ENCODE results near the gene CSKMT. TPM values are rescaled to one million over a fixed set of nuclear protein-coding genes. Genes with fewer than 3 reads are reported as not detected.
A peak's percentile ranks its signal among the peaks of the same experiment; 100 is the strongest.

The CSKMT gene
- total RNA-seq, 1 experiment from 2014 or later: 40.1 TPM

DNA sequence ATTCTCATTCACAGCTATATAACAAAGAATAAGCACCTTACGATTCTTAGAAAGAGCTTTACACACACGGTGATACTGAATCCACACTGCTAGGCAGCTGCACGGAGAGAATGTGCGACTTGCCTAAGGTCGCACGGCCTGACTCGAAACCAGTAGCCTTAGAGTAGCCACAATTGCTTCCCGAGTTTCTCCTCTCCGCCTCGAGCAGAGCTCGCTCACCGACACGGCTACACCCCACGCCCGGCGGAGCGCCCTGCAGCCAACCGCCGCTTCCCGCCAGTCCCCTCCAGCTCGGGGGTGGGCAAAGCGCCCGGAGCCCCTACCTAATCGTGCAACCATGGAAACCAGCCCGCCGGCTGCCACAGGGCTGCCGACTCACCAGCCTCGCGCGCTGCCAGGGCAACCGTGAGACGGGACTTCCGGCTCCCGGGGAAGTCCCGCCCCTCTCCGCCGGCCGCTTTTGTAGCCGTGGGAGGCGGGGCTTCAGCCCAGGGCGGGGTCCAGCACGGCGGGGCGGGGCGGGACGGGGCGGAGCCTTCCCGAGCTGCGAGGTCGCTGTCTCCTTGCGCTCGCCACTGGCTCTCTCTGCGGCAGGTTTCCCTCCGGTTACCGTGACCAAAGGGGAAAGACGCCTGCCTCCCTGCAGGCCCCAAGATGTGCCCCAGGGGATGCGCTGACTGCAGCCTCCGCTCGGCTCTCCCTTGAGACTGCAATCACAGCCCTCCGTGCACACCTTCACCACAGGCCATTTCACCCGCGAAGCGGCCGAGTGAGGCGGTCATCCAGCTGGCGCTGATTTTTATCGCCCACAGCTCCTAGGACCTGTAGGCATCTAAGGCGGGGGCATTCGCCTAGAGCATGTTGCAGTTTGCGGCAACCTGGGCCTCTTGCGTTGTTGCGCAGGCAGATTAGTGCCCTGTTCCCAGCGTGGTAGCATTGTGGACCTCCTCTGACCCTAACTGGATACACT, 41.1 kb downstream of the CSKMT start:
- Histone ChIP-seq H3K36me3 (ENCODE audit: control insufficient read depth, insufficient read depth, low read length) (peaks cover 1% of the 10 kb centered on the region; the same call in 1 of the 2 replicates), H3K27me3 (replicated peaks; ENCODE audit: control insufficient read depth, insufficient read depth, low read length) (no peaks in the 10 kb centered on the region), H3K9me3 (no peaks in the 10 kb centered on the region), H3K4me3 (ENCODE audit: low read depth, low read length) (peak overlapping the region; percentile 55), H3K4me1 (peaks cover 9% of the 10 kb centered on the region; the same call in 1 of the 2 replicates)
- Mint-ChIP-seq H3K4me1 (ENCODE audit: low read depth, unreplicated experiment) (peaks cover 18% of the 10 kb centered on the region), H3K36me3 (ENCODE audit: insufficient read depth, unreplicated experiment) (peaks cover 79% of the 10 kb centered on the region), H3K4me3 (ENCODE audit: unreplicated experiment) (peak overlapping the region; percentile 96), H3K27me3 (ENCODE audit: insufficient read depth, unreplicated experiment) (no peaks in the 10 kb centered on the region), H3K27ac (ENCODE audit: unreplicated experiment) (peak overlapping the region; percentile 97), H3K9me3 (ENCODE audit: unreplicated experiment) (no peaks in the 10 kb centered on the region)
- CTCF ChIA-PET: interaction anchor here (0.6 to 1.8 kb wide), 11 partner anchors 12 to 1252 kb away, joined by 3 to 7 read pairs (median 4); partner anchors contain the start of genes B3GAT3, HNRNPUL2, LBHD1 and TAF6L
- DNase-seq: peak; percentile 91 to 95
- BruUV-seq (replicated peaks): TSS peak; percentile 20
- intact Hi-C loops (cut with micrococcal nuclease; ENCODE audit: unreplicated experiment): no loop called here
- TF ChIP-seq, protein P1, sequence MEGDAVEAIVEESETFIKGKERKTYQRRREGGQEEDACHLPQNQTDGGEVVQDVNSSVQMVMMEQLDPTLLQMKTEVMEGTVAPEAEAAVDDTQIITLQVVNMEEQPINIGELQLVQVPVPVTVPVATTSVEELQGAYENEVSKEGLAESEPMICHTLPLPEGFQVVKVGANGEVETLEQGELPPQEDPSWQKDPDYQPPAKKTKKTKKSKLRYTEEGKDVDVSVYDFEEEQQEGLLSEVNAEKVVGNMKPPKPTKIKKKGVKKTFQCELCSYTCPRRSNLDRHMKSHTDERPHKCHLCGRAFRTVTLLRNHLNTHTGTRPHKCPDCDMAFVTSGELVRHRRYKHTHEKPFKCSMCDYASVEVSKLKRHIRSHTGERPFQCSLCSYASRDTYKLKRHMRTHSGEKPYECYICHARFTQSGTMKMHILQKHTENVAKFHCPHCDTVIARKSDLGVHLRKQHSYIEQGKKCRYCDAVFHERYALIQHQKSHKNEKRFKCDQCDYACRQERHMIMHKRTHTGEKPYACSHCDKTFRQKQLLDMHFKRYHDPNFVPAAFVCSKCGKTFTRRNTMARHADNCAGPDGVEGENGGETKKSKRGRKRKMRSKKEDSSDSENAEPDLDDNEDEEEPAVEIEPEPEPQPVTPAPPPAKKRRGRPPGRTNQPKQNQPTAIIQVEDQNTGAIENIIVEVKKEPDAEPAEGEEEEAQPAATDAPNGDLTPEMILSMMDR (IDR thresholded peaks at IDR 0.05; ENCODE audit: insufficient read depth in 1 of 2, low read depth in 1 of 2, low read length in 1 of 2, severe bottlenecking in 1 of 2, unreplicated experiment in 1 of 2): no peak
- POLR2A ChIA-PET: interaction anchor here (0.6 to 1.8 kb wide), 10 partner anchors 21 to 132 kb away, joined by 3 to 18 read pairs (median 5); partner anchors contain the start of genes C11orf98, CSKMT, EEF1G and HNRNPUL2

DNA sequence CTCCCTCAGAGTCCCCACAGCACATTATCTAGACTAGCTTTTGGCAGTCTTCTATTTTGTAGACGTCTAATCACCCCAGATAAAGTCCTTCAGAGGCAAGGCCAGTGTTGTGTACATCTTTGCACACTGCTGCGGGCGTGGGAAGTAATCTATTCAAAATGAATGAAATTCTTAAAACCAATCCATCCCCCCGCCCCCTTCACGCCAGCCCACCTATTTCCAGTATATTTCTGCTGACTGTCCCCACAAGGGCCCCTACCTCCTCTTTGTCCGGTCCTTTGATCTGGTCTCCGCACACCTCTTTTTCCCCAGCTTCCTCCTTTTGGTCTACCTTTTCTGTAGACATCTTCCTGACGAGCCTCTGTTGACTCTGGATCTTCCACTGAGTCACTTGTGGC, 41.7 kb downstream of the CSKMT start:
- Mint-ChIP-seq H3K4me3 (ENCODE audit: unreplicated experiment) (peak overlapping the region; percentile 96), H3K9me3 (ENCODE audit: unreplicated experiment) (no peaks in the 10 kb centered on the region), H3K4me1 (ENCODE audit: low read depth, unreplicated experiment) (peaks cover 18% of the 10 kb centered on the region), H3K27me3 (ENCODE audit: insufficient read depth, unreplicated experiment) (no peaks in the 10 kb centered on the region), H3K36me3 (ENCODE audit: insufficient read depth, unreplicated experiment) (peaks cover 79% of the 10 kb centered on the region), H3K27ac (ENCODE audit: unreplicated experiment) (peak overlapping the region; percentile 97)
- H3K36me3 ChIP-seq (ENCODE audit: control insufficient read depth, insufficient read depth, low read length): peaks cover 1% of the 10 kb centered on the region; the same call in 1 of the 2 replicates
- POLR2A ChIA-PET: interaction anchor here (0.6 to 1.8 kb wide), 8 partner anchors 20 to 1630 kb away, joined by 3 to 18 read pairs (median 4); partner anchors contain the start of genes C11orf98, CSKMT, EEF1G and HNRNPUL2
- no TSS peak for BruUV-seq (replicated peaks)
- TF ChIP-seq, protein P1 (IDR thresholded peaks at IDR 0.05; ENCODE audit: insufficient read depth in 1 of 2, low read depth in 1 of 2, low read length in 1 of 2, severe bottlenecking in 1 of 2, unreplicated experiment in 1 of 2): no peak
- DNase-seq: no peak
- H3K27me3 ChIP-seq (replicated peaks; ENCODE audit: control insufficient read depth, insufficient read depth, low read length): no peaks in the 10 kb centered on the region
- peaks cover 9% of the 10 kb centered on the region; the same call in 1 of the 2 replicates for H3K4me1 ChIP-seq
- CTCF ChIA-PET: interaction anchor here (0.6 to 1.8 kb wide), 5 partner anchors 12 to 1253 kb away, joined by 3 to 7 read pairs (median 4); partner anchors contain the start of genes HNRNPUL2, TAF6L and ZBTB3
- H3K9me3 ChIP-seq: no peaks in the 10 kb centered on the region
- H3K4me3 ChIP-seq (ENCODE audit: low read depth, low read length): no peak overlapping the region
- intact Hi-C loops (cut with micrococcal nuclease; ENCODE audit: unreplicated experiment): no loop called here

DNA sequence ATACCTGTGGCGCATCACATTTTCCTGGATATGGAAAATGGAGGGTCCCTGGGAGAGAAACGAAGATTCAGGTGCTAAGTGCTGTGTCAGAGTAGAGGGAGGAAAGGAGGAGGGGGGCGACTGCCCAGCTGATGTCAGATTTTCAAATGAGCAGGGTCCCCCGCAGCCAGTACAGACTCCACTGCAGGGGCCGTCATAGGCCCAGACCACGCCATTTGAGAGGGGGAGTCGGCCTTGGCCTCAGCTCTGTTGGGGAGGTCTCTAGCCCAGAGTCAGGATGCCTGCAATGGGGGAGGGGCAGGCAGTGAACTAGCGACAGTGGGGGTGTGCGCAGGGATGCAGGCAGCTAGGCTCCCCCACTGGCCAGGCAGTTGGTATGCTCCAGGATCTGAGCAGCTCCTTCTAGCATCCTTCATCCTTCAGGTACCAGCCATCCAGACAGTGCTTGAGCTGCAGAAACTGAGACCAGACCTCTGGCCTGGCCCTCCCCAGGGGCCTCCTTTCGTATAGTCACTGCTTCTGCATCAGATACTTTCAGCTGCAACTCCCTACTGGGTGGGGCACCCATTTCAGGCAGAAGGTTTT, 42.3 kb downstream of the CSKMT start, which contains the start of the genes BSCL2 and GNG3:
Gene BSCL2 (minus strand): TSS at position 148 of the 585 bp plus-strand sequence. CDS start 229 bp downstream, outside the sequence.
Gene GNG3 (plus strand): TSS at position 400 of the 585 bp plus-strand sequence. CDS start 620 bp downstream, outside the sequence.
- intact Hi-C loops (cut with micrococcal nuclease; ENCODE audit: unreplicated experiment): no loop called here
- ChIA-PET CTCF (no interaction called here), POLR2A (interaction anchor here (0.6 to 1.8 kb wide), 3 partner anchors 20 to 1630 kb away, joined by 3 to 5 read pairs (median 4); partner anchors contain the start of genes EEF1G and HNRNPUL2)
- H3K4me3 Mint-ChIP-seq (ENCODE audit: unreplicated experiment): peak within 1 kb of the TSS; percentile 96
- peak; percentile 38 to 58 for DNase-seq
- Histone ChIP-seq H3K9me3 (no peaks in the 10 kb centered on the region), H3K4me3 (ENCODE audit: low read depth, low read length) (peak within 1 kb of the TSS; percentile 24), H3K27me3 (replicated peaks; ENCODE audit: control insufficient read depth, insufficient read depth, low read length) (no peaks in the 10 kb centered on the region), H3K4me1 (peaks cover 9% of the 10 kb centered on the region; the same call in 1 of the 2 replicates), H3K36me3 (ENCODE audit: control insufficient read depth, insufficient read depth, low read length) (peaks cover 2% of the 10 kb centered on the region; the same call in 1 of the 2 replicates)
- BruUV-seq (replicated peaks): no TSS peak
- H3K27ac Mint-ChIP-seq (ENCODE audit: unreplicated experiment): peak within 1 kb of the TSS; percentile 97
- no peaks in the 10 kb centered on the region for H3K27me3 Mint-ChIP-seq (ENCODE audit: insufficient read depth, unreplicated experiment)
- H3K4me1 Mint-ChIP-seq (ENCODE audit: low read depth, unreplicated experiment): peaks cover 18% of the 10 kb centered on the region
- peaks cover 79% of the 10 kb centered on the region for H3K36me3 Mint-ChIP-seq (ENCODE audit: insufficient read depth, unreplicated experiment)
- TF ChIP-seq, protein P1 (IDR thresholded peaks at IDR 0.05; ENCODE audit: insufficient read depth in 1 of 2, low read depth in 1 of 2, low read length in 1 of 2, severe bottlenecking in 1 of 2, unreplicated experiment in 1 of 2): no peak
- no peaks in the 10 kb centered on the region for H3K9me3 Mint-ChIP-seq (ENCODE audit: unreplicated experiment)

Measured in Caco-2 (cell line).